Measurements from ENCODE around the gene FXYD1. TPM values are rescaled to one million over a fixed set of nuclear protein-coding genes. Genes with fewer than 3 reads are reported as not detected.
A peak's percentile ranks its signal among the peaks of the same experiment; 100 is the strongest.

The FXYD1 gene
- total RNA-seq, 1 donor from 2014 or later, result 7.8 TPM

DNA sequence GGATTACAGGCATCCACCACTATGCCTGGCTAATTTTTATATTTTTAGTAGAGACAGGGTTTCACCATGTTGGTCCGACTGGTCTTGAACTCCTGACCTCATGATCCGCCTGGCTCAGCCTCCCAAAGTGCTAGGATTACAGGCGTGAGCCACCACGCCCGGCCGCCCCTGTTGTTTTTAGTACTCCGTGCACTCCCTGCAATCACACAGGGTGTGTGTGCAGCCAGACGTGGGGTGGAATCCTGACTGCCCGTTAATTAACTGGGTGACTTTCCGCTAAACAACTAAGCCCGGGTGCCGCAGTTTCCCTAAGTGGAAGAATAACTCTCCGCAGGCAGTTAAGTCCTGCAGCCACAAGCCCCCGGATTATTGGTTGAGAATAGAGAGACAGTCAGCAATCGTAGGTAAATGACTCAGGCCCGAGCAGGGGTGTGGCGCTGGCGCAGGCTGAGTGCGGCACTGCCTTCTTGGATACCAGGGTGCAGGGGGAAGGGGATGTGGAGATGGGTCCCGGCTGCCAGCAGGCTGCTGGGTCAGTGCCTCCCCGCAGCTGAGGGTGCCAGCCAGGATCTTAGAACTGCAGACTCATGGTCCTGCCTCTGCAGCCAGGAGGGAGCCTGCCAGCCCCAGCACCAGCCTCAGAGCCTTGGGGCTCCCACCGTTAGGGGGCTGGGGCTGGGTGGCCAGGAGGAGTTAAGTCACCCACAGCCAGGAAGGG, 29.1 kb upstream of the FXYD1 start:
- TF ChIP-seq, protein P1, sequence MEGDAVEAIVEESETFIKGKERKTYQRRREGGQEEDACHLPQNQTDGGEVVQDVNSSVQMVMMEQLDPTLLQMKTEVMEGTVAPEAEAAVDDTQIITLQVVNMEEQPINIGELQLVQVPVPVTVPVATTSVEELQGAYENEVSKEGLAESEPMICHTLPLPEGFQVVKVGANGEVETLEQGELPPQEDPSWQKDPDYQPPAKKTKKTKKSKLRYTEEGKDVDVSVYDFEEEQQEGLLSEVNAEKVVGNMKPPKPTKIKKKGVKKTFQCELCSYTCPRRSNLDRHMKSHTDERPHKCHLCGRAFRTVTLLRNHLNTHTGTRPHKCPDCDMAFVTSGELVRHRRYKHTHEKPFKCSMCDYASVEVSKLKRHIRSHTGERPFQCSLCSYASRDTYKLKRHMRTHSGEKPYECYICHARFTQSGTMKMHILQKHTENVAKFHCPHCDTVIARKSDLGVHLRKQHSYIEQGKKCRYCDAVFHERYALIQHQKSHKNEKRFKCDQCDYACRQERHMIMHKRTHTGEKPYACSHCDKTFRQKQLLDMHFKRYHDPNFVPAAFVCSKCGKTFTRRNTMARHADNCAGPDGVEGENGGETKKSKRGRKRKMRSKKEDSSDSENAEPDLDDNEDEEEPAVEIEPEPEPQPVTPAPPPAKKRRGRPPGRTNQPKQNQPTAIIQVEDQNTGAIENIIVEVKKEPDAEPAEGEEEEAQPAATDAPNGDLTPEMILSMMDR (IDR thresholded peaks at IDR 0.05), result no peak
- Mint-ChIP-seq H3K9me3 (ENCODE audit: low read depth) (no peaks in the 10 kb centered on the region), H3K4me1 (ENCODE audit: low read depth) (peaks cover 2% of the 10 kb centered on the region), H3K27ac (ENCODE audit: unreplicated experiment) (no peak overlapping the region), H3K27me3 (ENCODE audit: low read depth) (peaks cover 8% of the 10 kb centered on the region), H3K36me3 (ENCODE audit: low read depth) (no peaks in the 10 kb centered on the region), H3K4me3 (ENCODE audit: unreplicated experiment) (no peak overlapping the region)
- DNase-seq (ENCODE audit: low spot score), result no peak

DNA sequence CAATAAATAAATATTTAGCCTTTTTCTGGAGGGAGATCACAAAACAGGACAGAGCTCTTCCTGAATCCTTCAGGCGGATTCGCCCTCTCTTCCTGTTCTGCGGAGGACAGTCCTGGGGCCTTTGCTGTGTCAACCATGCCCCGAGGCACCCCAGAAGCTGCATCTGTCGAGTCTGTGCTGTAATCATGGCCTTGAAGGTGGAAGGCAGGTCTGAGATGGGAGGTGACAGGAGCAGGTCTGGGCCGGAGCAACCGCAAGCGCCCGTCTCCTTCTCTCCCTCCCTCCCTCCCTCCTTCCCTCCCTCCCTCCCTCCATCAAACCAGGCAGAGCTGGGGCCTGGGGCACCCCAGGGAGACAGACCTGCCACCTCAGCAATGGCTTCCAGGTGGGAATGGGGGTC, 27.6 kb upstream of the FXYD1 start:
- Mint-ChIP-seq H3K9me3 (ENCODE audit: low read depth) (no peaks in the 10 kb centered on the region), H3K4me1 (ENCODE audit: low read depth) (peaks cover 8% of the 10 kb centered on the region), H3K4me3 (ENCODE audit: unreplicated experiment) (no peak overlapping the region), H3K36me3 (ENCODE audit: low read depth) (no peaks in the 10 kb centered on the region), H3K27me3 (ENCODE audit: low read depth) (peaks cover 15% of the 10 kb centered on the region), H3K27ac (ENCODE audit: unreplicated experiment) (no peak overlapping the region)
- no peak for DNase-seq (ENCODE audit: low spot score)
- TF ChIP-seq, protein P1 (IDR thresholded peaks at IDR 0.05), result no peak

DNA sequence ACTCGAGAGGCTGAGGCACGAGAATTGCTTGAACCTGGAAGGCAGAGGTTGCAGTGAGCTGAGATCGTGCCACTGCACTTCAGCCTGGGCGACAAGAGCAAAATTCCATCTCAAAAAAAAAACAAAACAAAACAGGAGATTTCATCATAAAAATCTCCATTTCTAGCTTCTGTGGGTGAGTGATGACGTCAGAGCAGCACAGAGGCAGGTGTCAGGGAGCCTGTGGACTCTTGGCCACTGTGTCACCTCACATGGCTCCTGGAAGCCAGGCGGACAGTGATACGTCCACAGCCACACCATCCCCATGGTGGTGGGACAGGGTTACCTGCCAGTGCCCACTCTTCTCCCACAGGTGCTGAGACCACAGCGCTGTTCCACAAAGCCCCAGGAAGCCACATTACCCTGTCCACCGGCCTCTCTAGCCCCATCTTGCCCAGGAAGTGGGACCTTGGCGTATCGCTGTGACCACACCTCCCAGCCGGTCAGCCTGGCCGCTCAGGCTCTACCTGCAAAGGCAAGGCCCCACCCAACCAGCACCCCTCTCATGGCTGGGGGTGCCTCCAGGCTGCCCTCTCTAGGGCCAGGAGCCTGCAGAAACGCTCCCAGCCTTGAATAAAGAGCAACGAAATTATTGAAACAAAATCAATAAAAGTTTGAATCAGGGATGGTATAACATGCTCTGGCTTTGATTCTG, 25.5 kb upstream of the FXYD1 start:
- H3K27ac Mint-ChIP-seq (ENCODE audit: unreplicated experiment), result no peak overlapping the region
- H3K36me3 Mint-ChIP-seq (ENCODE audit: low read depth), result no peaks in the 10 kb centered on the region
- DNase-seq (ENCODE audit: low spot score), result no peak
- TF ChIP-seq, protein P1 (IDR thresholded peaks at IDR 0.05), result no peak
- peaks cover 8% of the 10 kb centered on the region for H3K4me1 Mint-ChIP-seq (ENCODE audit: low read depth)
- peaks cover 21% of the 10 kb centered on the region for H3K27me3 Mint-ChIP-seq (ENCODE audit: low read depth)
- H3K9me3 Mint-ChIP-seq (ENCODE audit: low read depth), result no peaks in the 10 kb centered on the region
- no peak overlapping the region for H3K4me3 Mint-ChIP-seq (ENCODE audit: unreplicated experiment)

DNA sequence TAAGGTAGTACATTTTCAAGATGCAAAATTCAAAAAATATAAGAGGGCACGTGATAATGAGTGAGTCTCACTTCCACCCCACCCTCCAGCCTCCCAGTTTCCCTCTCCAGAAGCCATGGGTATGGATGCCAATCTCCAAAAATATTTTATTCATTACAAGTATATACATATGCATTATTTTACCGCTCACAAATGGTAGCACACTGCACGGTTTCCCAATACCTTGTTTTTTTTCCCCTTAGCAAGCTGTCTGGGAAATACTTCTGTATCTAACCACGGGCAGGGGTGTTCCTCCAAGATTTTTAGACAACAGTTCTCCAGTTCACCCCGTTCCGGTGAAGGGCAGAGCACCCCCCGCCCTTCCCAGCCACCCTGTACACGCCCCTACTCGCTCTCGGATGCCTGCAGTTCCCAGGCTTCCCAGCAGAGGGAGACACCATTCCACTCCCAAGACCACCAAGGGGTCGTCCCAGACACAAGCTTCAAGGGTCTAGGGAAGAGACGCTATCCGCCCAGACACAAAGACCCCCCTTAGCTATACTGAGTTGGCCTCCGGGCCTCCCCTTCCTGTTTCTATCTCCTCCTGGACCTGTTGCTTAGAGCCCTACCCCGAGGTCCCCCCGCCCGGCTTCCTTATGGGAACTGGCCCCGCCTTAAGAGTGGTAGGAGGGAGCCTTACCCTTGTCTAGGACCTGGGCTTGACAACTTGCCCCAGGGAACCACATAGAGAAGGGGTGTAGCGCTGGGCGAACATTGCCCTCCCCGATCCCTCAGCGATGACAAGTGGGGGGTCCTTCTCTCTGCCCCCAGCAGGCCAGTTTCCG, 24.1 kb upstream of the FXYD1 start:
- H3K4me3 Mint-ChIP-seq (ENCODE audit: unreplicated experiment), result peak overlapping the region; percentile 57
- peaks cover 18% of the 10 kb centered on the region for H3K27me3 Mint-ChIP-seq (ENCODE audit: low read depth)
- DNase-seq (ENCODE audit: low spot score), result no peak

More for the DNA sequence above, 24.1 kb upstream of the FXYD1 start:
- TF ChIP-seq, protein P1 (IDR thresholded peaks at IDR 0.05), result peak; percentile 95
- Mint-ChIP-seq H3K9me3 (ENCODE audit: low read depth) (no peaks in the 10 kb centered on the region), H3K27ac (ENCODE audit: unreplicated experiment) (no peak overlapping the region), H3K36me3 (ENCODE audit: low read depth) (no peaks in the 10 kb centered on the region), H3K4me1 (ENCODE audit: low read depth) (peaks cover 8% of the 10 kb centered on the region)

Data from chondrocyte (in vitro differentiated cells).